HG03442 (cell line): Measurements from ENCODE around the gene CCL3.
A peak's percentile ranks its signal among the peaks of the same experiment; 100 is the strongest.
"Not testable (repeated sequence)": the region's sequence is repeated elsewhere in the genome, so short reads cannot be mapped to it uniquely, and the experiment has no call there.

Source experiments
- ATAC-seq: cut with Tn5 transposase; IDR thresholded peaks from one replicate; pipeline ENCODE4 v1.9.1; 2021; ENCODE audit warnings: mild to moderate bottlenecking, moderate library complexity; ENCODE audit not compliant: unreplicated experiment

CCL3 gene

GRCh38 chr17:36117505-36118382 lies 27.8 kb upstream of the CCL3 start:
- no peak for ATAC-seq

- ATAC-seq = not testable (repeated sequence)
Measured at GRCh38 chr17:36115649-36115977, 25.7 kb upstream of the CCL3 start.

GRCh38 chr17:36114971-36115648 lies 25.2 kb upstream of the CCL3 start:
- not testable (repeated sequence) for ATAC-seq

GRCh38 chr17:36113131-36113530 lies 23.2 kb upstream of the CCL3 start:
- ATAC-seq = not testable (repeated sequence)

- ATAC-seq = no peak
Measured at GRCh38 chr17:36112572-36112971, 22.6 kb upstream of the CCL3 start.

GRCh38 chr17:36111068-36111490 lies 21.1 kb upstream of the CCL3 start:
- no peak for ATAC-seq

- not testable (repeated sequence) for ATAC-seq
Measured at GRCh38 chr17:36108265-36108664, 18.3 kb upstream of the CCL3 start.

- no peak for ATAC-seq
Measured at GRCh38 chr17:36107660-36108059, 17.7 kb upstream of the CCL3 start.

- no peak for ATAC-seq
Measured at GRCh38 chr17:36106493-36106835, 16.5 kb upstream of the CCL3 start.

- ATAC-seq = no peak
Measured at GRCh38 chr17:36105781-36106492, 16.0 kb upstream of the CCL3 start.

- no peak for ATAC-seq
Measured at GRCh38 chr17:36104701-36105181, 14.8 kb upstream of the CCL3 start.

GRCh38 chr17:36104246-36104645 lies 14.3 kb upstream of the CCL3 start:
- not testable (repeated sequence) for ATAC-seq

GRCh38 chr17:36103401-36103975 lies 13.5 kb upstream of the CCL3 start, which contains the start of gene CCL4:
TSS of gene CCL4 (plus strand) at chr17:36103827. CDS start at chr17:36103906, 79 bp downstream.
- peak; percentile 71 for ATAC-seq

GRCh38 chr17:36099004-36099403 lies 9.1 kb upstream of the CCL3 start:
- not testable (repeated sequence) for ATAC-seq

- ATAC-seq = no peak
Measured at GRCh38 chr17:36095992-36096391, 6.0 kb upstream of the CCL3 start.

GRCh38 chr17:36094746-36095145 lies 4.8 kb upstream of the CCL3 start:
- no peak for ATAC-seq

GRCh38 chr17:36094232-36094631 lies 4.3 kb upstream of the CCL3 start:
- no peak for ATAC-seq

- ATAC-seq = not testable (repeated sequence)
Measured at GRCh38 chr17:36092715-36093114, 2.8 kb upstream of the CCL3 start.

GRCh38 chr17:36092230-36092629 lies 2.3 kb upstream of the CCL3 start:
- ATAC-seq = no peak

GRCh38 chr17:36089339-36089865 lies 541 bp downstream of the CCL3 start:
- ATAC-seq = no peak
